H1 (cell line): ENCODE results near the gene KCNJ10. TPM values are rescaled to one million over a fixed set of nuclear protein-coding genes. Genes with fewer than 3 reads are reported as not detected.

ENCODE experiments used
- CTCF ChIA-PET: fragments of 300-600 bp; sonication (Branson Sonifier 250); formaldehyde crosslinking; loops from one replicate; lab custom pipeline; 2021; ENCODE audit not compliant: partially characterized antibody; lab: Charles Lee
- POLR2A ChIA-PET: fragments of 300-600 bp; sonication (Branson Sonifier 250); formaldehyde crosslinking; loops from one replicate; lab custom pipeline; 2021; ENCODE audit warnings: inconsistent platforms; ENCODE audit not compliant: partially characterized antibody; lab: Charles Lee
- DNase-seq, 2 experiments: peaks; one replicate each; pipeline versions ENCODE4 v3.0.0 to v3.0.0-alpha.2; 2010 to 2022; ENCODE audit warnings: low spot score in 2 of 2, low read depth in 1 of 2, mixed read lengths in 1 of 2
- FAIRE-seq: peaks from 2 replicates; lab custom pipeline; 2011; peaks lifted over from hg19 to GRCh38; lab: Jason Lieb, UNC
- H2AFZ ChIP-seq: 2 replicates; pipeline ENCODE4 v1.8.1; 2012; ENCODE audit warnings: low read length, inconsistent platforms
- H2AK5ac ChIP-seq: 2 replicates; pipeline ENCODE4 v1.6.1; 2013; ENCODE audit warnings: low read depth, low read length
- H2BK120ac ChIP-seq: replicated peaks from 2 replicates; pipeline ENCODE3; 2013; ENCODE audit warnings: low read depth, low read length, inconsistent platforms
- H2BK12ac ChIP-seq: 2 replicates; pipeline ENCODE4 v1.6.1; 2013; ENCODE audit warnings: low read depth, low read length
- H2BK15ac ChIP-seq: 2 replicates; pipeline ENCODE4 v1.6.1; 2013; ENCODE audit warnings: low read length
- H2BK20ac ChIP-seq: 2 replicates; pipeline ENCODE4 v1.6.1; 2013; ENCODE audit warnings: low read length
- H2BK5ac ChIP-seq: 2 replicates; pipeline ENCODE4 v1.6.1; 2013; ENCODE audit warnings: low read depth, low read length
- H3K14ac ChIP-seq: 2 replicates; pipeline ENCODE4 v1.6.1; 2013; ENCODE audit warnings: inconsistent platforms; ENCODE audit not compliant: insufficient read length
- H3K18ac ChIP-seq: 2 replicates; pipeline ENCODE4 v1.6.1; 2013; ENCODE audit warnings: low read length; ENCODE audit errors: extremely low read depth
- H3K23ac ChIP-seq: 2 replicates; pipeline ENCODE4 v1.6.1; 2013; ENCODE audit warnings: inconsistent platforms; ENCODE audit not compliant: insufficient read length
- H3K23me2 ChIP-seq: 2 replicates; pipeline ENCODE4 v1.6.1; 2013; ENCODE audit warnings: low read depth, low read length
- H3K27ac ChIP-seq: 2 replicates; pipeline ENCODE4 v1.6.1; 2011; ENCODE audit warnings: low read depth, low read length, inconsistent platforms
- H3K27me3 ChIP-seq, 4 experiments: replicated peaks in 1 of 4; 1 replicate in 1 of 4; 2 replicates in 3 of 4; pipeline versions ENCODE4 v1.6.1 to v1.8.1; 2011 to 2013; ENCODE audit warnings: low read length in 3 of 4, mild to moderate bottlenecking in 3 of 4, inconsistent platforms in 2 of 4, mixed read lengths in 2 of 4, moderate library complexity in 1 of 4; ENCODE audit not compliant: control insufficient read depth in 3 of 4, insufficient read depth in 3 of 4; ENCODE audit errors: extremely low read depth in 1 of 4
- H3K36me3 ChIP-seq, 4 experiments: 2 replicates each; pipeline versions ENCODE4 v1.6.1 to v1.8.1; 2011 to 2013; ENCODE audit warnings: mild to moderate bottlenecking in 4 of 4, low read length in 3 of 4, moderate library complexity in 2 of 4, control low read depth in 1 of 4, inconsistent platforms in 1 of 4; ENCODE audit not compliant: insufficient read depth in 4 of 4, control insufficient read depth in 2 of 4
- H3K4ac ChIP-seq: replicated peaks from 2 replicates; pipeline ENCODE3; 2013; ENCODE audit warnings: low read length, low read depth, mixed read lengths, inconsistent platforms; ENCODE audit not compliant: insufficient read length
- H3K4me1 ChIP-seq, 4 experiments: replicated peaks in 1 of 4; 1 replicate in 1 of 4; 2 replicates in 3 of 4; pipeline versions ENCODE4 v1.6.1 to v1.8.1; 2011 to 2013; ENCODE audit warnings: low read length in 3 of 4, inconsistent platforms in 2 of 4, mixed read lengths in 1 of 4; ENCODE audit not compliant: insufficient read depth in 4 of 4, control insufficient read depth in 3 of 4
- H3K4me2 ChIP-seq, 2 experiments: 2 replicates each; pipeline versions ENCODE4 v1.6.1 to v1.8.1; 2011 to 2013; ENCODE audit warnings: low read depth in 2 of 2, low read length in 2 of 2, control low read depth in 1 of 2, inconsistent platforms in 1 of 2, mild to moderate bottlenecking in 1 of 2; ENCODE audit not compliant: insufficient read depth in 1 of 2
- H3K4me3 ChIP-seq, 4 experiments: fragments of 200-600, 300-600 bp in 1 of 4; sonication (generic), shearing (Covaris generic), sonication (Bioruptor Twin) in 1 of 4; 2 replicates each; pipeline versions ENCODE4 v1.5.1 to v1.8.1; 2011 to 2016; ENCODE audit warnings: low read length in 4 of 4, low read depth in 3 of 4, control low read depth in 2 of 4, inconsistent platforms in 2 of 4, mild to moderate bottlenecking in 2 of 4, mixed read lengths in 1 of 4, moderate library complexity in 1 of 4; ENCODE audit not compliant: insufficient read depth in 2 of 4; ENCODE audit errors: extremely low read depth in 1 of 4
- H3K56ac ChIP-seq: replicated peaks from 2 replicates; pipeline ENCODE3; 2013; ENCODE audit warnings: low read depth, mild to moderate bottlenecking, mixed read lengths, low read length, inconsistent platforms; ENCODE audit not compliant: insufficient read length
- H3K79me1 ChIP-seq: 2 replicates; pipeline ENCODE4 v1.6.1; 2013; ENCODE audit warnings: low read depth, low read length, control low read depth
- H3K79me2 ChIP-seq, 2 experiments: 2 replicates each; pipeline versions ENCODE4 v1.6.1 to v1.8.1; 2012 to 2013; ENCODE audit warnings: low read length in 2 of 2, mild to moderate bottlenecking in 2 of 2, inconsistent platforms in 1 of 2; ENCODE audit not compliant: insufficient read depth in 2 of 2, control insufficient read depth in 1 of 2
- H3K9ac ChIP-seq, 4 experiments: replicated peaks in 1 of 4; 1 replicate in 1 of 4; 2 replicates in 3 of 4; pipeline versions ENCODE4 v1.6.1 to v1.8.1; 2011 to 2013; ENCODE audit warnings: low read depth in 3 of 4, low read length in 3 of 4, control low read depth in 2 of 4, mild to moderate bottlenecking in 2 of 4, moderate library complexity in 2 of 4, inconsistent platforms in 1 of 4; ENCODE audit errors: extremely low read depth in 1 of 4
- H3K9me3 ChIP-seq, 2 experiments: 2 replicates each; pipeline versions ENCODE4 v1.6.1 to v1.8.1; 2012 to 2013; ENCODE audit warnings: mild to moderate bottlenecking in 2 of 2, moderate library complexity in 2 of 2, control low read depth in 1 of 2, inconsistent platforms in 1 of 2, low read depth in 1 of 2, low read length in 1 of 2, mixed read lengths in 1 of 2; ENCODE audit not compliant: insufficient read depth in 2 of 2
- H4K20me1 ChIP-seq, 2 experiments: replicated peaks in 1 of 2; 2 replicates each; pipeline versions ENCODE3 to v1.8.1; 2011 to 2013; ENCODE audit warnings: inconsistent platforms in 2 of 2, low read length in 2 of 2, mild to moderate bottlenecking in 1 of 2; ENCODE audit not compliant: insufficient read depth in 2 of 2, control insufficient read depth in 1 of 2
- H4K5ac ChIP-seq: 2 replicates; pipeline ENCODE4 v1.6.1; 2013; ENCODE audit warnings: low read length, low read depth, mixed read lengths, inconsistent platforms; ENCODE audit not compliant: insufficient read length
- H4K8ac ChIP-seq: 2 replicates; pipeline ENCODE4 v1.8.0; 2013; ENCODE audit warnings: mild to moderate bottlenecking, moderate library complexity, low read length, inconsistent platforms; ENCODE audit not compliant: insufficient read depth; ENCODE audit errors: extremely low read depth
- H4K91ac ChIP-seq: replicated peaks from 2 replicates; pipeline ENCODE3; 2013; ENCODE audit warnings: low read length, mixed read lengths, inconsistent platforms; ENCODE audit not compliant: insufficient read length
- BRCA1 ChIP-seq: IDR thresholded peaks from 2 replicates; pipeline ENCODE4 v1.6.1; 2012; ENCODE audit warnings: low read depth, low read length, improper control_type of control experiment
- SAP30 ChIP-seq: fragments of 300-600 bp; sonication (generic); IDR thresholded peaks from 2 replicates; pipeline ENCODE4 v1.7.1; 2012; ENCODE audit warnings: low read length, moderate library complexity, mild to moderate bottlenecking, inconsistent platforms; ENCODE audit not compliant: insufficient read depth, insufficient replicate concordance
- WGBS, 2 experiments: shearing (Covaris generic) in 1 of 2; methylation state at CpG; one replicate each; pipeline versions ENCODE4 v1.1.6 to v1.1.7; 2013 to 2015; ENCODE audit warnings: low lambda C conversion rate in 2 of 2, mixed read lengths in 2 of 2, inconsistent platforms in 1 of 2, low coverage in 1 of 2, missing lambda C conversion rate in 1 of 2; ENCODE audit not compliant: insufficient replicate concordance in 2 of 2, insufficient coverage in 1 of 2, insufficient read length in 1 of 2; ENCODE audit errors: extremely low coverage in 1 of 2, missing lambda C conversion rate in 1 of 2; 5-methylcytosine and 5-hydroxymethylcytosine counted together
- polyA plus RNA-seq, 7 experiments: library from polyadenylated mRNA; depleted of rRNA in 3 of 7; stranded (reverse) in 5 of 7; unstranded in 2 of 7; fragments of >200 nt in 5 of 7; fragments of 200-250 nt in 2 of 7; gene quantifications; 1 replicate in 5 of 7; 2 replicates in 1 of 7; 4 replicates in 1 of 7; pipeline versions ENCODE4 v1.2.1 to v1.2.3, GENCODE V29; 2011 to 2013; ENCODE audit warnings: missing spikeins in 2 of 7, mixed read lengths in 2 of 7
- total RNA-seq: library from RNA; stranded (reverse); fragmentation: NEBNext Ultra II Directional; extraction: Animal tissue kit (Norgen Biotek cat#: 25700); gene quantifications from 2 replicates; pipeline ENCODE4 v1.2.1, GENCODE V29; 2021

KCNJ10 gene
- total and polyA plus RNA-seq, 2 of the 8 experiments (the other 6 are each of a cell fraction or from before 2014, with no cell fraction given): 1.7 to 2.4 TPM

- Histone ChIP-seq H2BK120ac (no peak overlapping the region), H3K79me2 (peaks cover 4 to 22% of the 10 kb centered on the region in 2 experiments; a peak in 3 of 4 replicates), H3K9ac (peak overlapping the region in 1 of 4 experiments; percentile 51; a peak in 1 of 7 replicates), H3K23me2 (peaks cover 17% of the 10 kb centered on the region), H2AK5ac (no peak overlapping the region), H3K14ac (no peak overlapping the region), H3K4me3 (peak overlapping the region; percentile 72 to 88 (median 80)), H3K27me3 (no peaks in the 10 kb centered on the region; a peak in 2 of 7 replicates), H2BK5ac (no peak overlapping the region), H2AFZ (peak overlapping the region; percentile 95), H3K79me1 (no peaks in the 10 kb centered on the region), H3K27ac (no peak overlapping the region), H4K8ac (no peak overlapping the region), H4K91ac (no peak overlapping the region), H4K5ac (no peak overlapping the region), H3K4ac (no peak overlapping the region), H3K23ac (no peak overlapping the region), H3K4me2 (peak overlapping the region; percentile 71 to 88), H3K9me3 (no peaks in the 10 kb centered on the region), H3K18ac (no peak overlapping the region), H2BK12ac (no peak overlapping the region), H2BK15ac (no peak overlapping the region), H4K20me1 (no peaks in the 10 kb centered on the region), H3K56ac (no peak overlapping the region), H2BK20ac (no peak overlapping the region), H3K4me1 (peaks cover 0 to 6% (median 2%) of the 10 kb centered on the region in 4 experiments; a peak in 5 of 7 replicates), H3K36me3 (no peaks in the 10 kb centered on the region; a peak in 1 of 8 replicates)
- WGBS, 2 experiments: 9% methylated on average over 18 of the region's 18 CpGs; no CpG with 5 or more reads in 1 of the 2 experiments
- FAIRE-seq (no peak), DNase-seq (no peak)
- ChIA-PET CTCF (interaction anchor here (1.4 to 4.8 kb wide), 8 partner anchors 9 to 259 kb away, joined by 3 to 31 read pairs (median 6); no protein-coding TSS in a partner anchor), POLR2A (interaction anchor here (0.7 to 3.2 kb wide), 9 partner anchors 8 to 191 kb away, joined by 3 to 18 read pairs (median 4); no protein-coding TSS in a partner anchor)
- no peak for TF ChIP-seq BRCA1
- TF ChIP-seq SAP30: peak; percentile 10
Observed at GRCh38 chr1:160032165-160032820, 37.7 kb downstream of the KCNJ10 start.
